ENCODE measurements around the gene STAT2. TPM values are rescaled to one million over a fixed set of nuclear protein-coding genes. Genes with fewer than 3 reads are reported as not detected.

STAT2 gene
- total and polyA plus RNA-seq, 2 of the 13 experiments (the other 11 are each of a cell fraction or from before 2014, with no cell fraction given) = 43.5 to 84.6 TPM

DNA sequence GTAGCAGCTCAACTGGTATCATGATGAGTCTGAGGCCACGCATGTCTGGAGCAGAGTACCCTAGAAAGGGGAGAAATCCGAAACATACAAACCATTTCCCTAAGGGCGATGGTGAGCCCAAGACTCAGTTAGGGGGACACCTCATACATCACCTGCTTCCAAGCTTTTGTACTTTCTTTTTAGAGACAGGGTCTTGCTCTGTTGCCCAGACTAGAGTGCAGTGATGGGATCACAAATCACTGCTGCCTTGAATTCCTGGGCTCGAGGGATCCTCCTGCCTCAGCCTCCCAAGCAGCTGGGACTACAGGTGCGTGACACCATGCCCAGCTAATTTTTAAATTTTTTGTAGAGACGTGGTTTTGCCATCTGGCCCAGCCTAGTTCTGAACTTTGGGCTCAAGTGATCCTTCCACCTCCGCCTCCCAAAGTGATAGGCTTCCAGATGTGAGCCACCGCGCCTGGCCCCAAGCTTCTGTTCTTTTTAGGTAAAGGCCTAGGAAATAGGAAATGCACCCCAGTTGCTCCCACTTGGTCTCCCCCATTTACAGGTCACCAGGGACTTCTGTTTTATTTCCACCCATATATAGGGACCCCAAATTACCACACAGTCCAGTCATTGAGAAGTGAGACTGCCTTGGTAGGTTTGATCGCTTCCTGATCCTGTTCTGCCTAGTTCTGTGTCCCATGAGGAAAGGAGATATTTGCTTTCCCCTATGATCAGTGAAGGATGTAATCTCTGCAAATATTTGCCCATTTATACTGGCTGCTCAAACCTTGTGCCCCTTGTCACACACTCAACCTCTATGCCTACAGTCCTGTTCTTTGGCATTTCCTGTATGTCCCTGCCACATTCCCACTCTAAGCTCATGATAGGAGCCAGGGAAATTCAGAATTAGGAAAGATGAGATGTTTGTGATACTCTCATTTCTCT, 2.5 kb upstream of the STAT2 start, which contains the start of gene APOF (continued):
- TF ChIP-seq ISL2 (CRISPR knock-in tag; IDR thresholded peaks at IDR 0.05) = peak; percentile 69; the same call in 1 of the 2 replicates
- TF ChIP-seq ZBTB44 (CRISPR knock-in tag; IDR thresholded peaks at IDR 0.05) = no peak
- TF ChIP-seq ZNF260 (CRISPR knock-in tag; IDR thresholded peaks at IDR 0.05; ENCODE audit: borderline replicate concordance, low read depth) = no peak
- TF ChIP-seq SMAD1 (CRISPR knock-in tag; IDR thresholded peaks at IDR 0.05; ENCODE audit: borderline replicate concordance, low read depth) = no peak
- TF ChIP-seq ZNF879 (CRISPR knock-in tag; IDR thresholded peaks at IDR 0.05) = no peak
- no peak for TF ChIP-seq ZNF577 (CRISPR knock-in tag; IDR thresholded peaks at IDR 0.05; ENCODE audit: borderline replicate concordance, low read depth)
- no peak for TF ChIP-seq YEATS2 (CRISPR knock-in tag; IDR thresholded peaks at IDR 0.05; ENCODE audit: borderline replicate concordance)
- TF ChIP-seq AGO1 (IDR thresholded peaks at IDR 0.05; ENCODE audit: low read depth, low read length, poor library complexity, severe bottlenecking) = no peak
- TF ChIP-seq ZNF543 (CRISPR knock-in tag; IDR thresholded peaks at IDR 0.05) = no peak
- peak; percentile 37; the same call in 1 of the 2 replicates for TF ChIP-seq ZMYM3 (CRISPR knock-in tag; IDR thresholded peaks at IDR 0.05)
- no peak for TF ChIP-seq SRF (IDR thresholded peaks at IDR 0.05; ENCODE audit: low read depth, low read length)
- peak; percentile 55 for TF ChIP-seq GFI1 (CRISPR knock-in tag; IDR thresholded peaks at IDR 0.05; ENCODE audit: borderline replicate concordance)
- TF ChIP-seq, protein P1, sequence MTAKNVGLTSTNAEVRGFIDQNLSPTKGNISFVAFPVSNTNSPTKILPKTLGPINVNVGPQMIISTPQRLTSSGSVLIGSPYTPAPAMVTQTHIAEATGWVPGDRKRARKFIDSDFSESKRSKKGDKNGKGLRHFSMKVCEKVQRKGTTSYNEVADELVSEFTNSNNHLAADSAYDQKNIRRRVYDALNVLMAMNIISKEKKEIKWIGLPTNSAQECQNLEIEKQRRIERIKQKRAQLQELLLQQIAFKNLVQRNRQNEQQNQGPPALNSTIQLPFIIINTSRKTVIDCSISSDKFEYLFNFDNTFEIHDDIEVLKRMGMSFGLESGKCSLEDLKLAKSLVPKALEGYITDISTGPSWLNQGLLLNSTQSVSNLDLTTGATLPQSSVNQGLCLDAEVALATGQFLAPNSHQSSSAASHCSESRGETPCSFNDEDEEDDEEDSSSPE (CRISPR knock-in tag; IDR thresholded peaks at IDR 0.05) = no peak
- TF ChIP-seq TFAP4 (IDR thresholded peaks at IDR 0.05; ENCODE audit: borderline replicate concordance, low read depth) = no peak
- peak; percentile 90 for TF ChIP-seq TEAD3 (CRISPR knock-in tag; optimal IDR thresholded peaks at IDR 0.05; ENCODE audit: borderline replicate concordance)
- TF ChIP-seq, protein P2, sequence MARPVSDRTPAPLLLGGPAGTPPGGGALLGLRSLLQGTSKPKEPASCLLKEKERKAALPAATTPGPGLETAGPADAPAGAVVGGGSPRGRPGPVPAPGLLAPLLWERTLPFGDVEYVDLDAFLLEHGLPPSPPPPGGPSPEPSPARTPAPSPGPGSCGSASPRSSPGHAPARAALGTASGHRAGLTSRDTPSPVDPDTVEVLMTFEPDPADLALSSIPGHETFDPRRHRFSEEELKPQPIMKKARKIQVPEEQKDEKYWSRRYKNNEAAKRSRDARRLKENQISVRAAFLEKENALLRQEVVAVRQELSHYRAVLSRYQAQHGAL (CRISPR knock-in tag; IDR thresholded peaks at IDR 0.05; ENCODE audit: not compliant biosample characterization) = no peak
- no peak for TF ChIP-seq POLR2AphosphoS2 (IDR thresholded peaks at IDR 0.05; ENCODE audit: low read depth, low read length)
- TF ChIP-seq EED (CRISPR knock-in tag; IDR thresholded peaks at IDR 0.05) = no peak
- no peak for TF ChIP-seq NPAS2 (CRISPR knock-in tag; IDR thresholded peaks at IDR 0.05; ENCODE audit: borderline replicate concordance)
- no peak for TF ChIP-seq ZNF280D (CRISPR knock-in tag; IDR thresholded peaks at IDR 0.05)
